Endodermal cell (in vitro differentiated cells): ENCODE measurements around the gene PTX3. TPM values are rescaled to one million over a fixed set of nuclear protein-coding genes. Genes with fewer than 3 reads are reported as not detected.

Experiments
- DNase-seq: peaks from one replicate; pipeline ENCODE4 v3.0.0-alpha.2; 2017
- H3K27ac ChIP-seq: 2 replicates; pipeline ENCODE4 v1.5.1; 2013; ENCODE audit warnings: mild to moderate bottlenecking, low read depth, low read length, moderate library complexity
- H3K27me3 ChIP-seq: 2 replicates; pipeline ENCODE4 v1.6.1; 2013; ENCODE audit warnings: mild to moderate bottlenecking, low read length, moderate library complexity; ENCODE audit not compliant: insufficient read depth, control insufficient read depth, poor library complexity, severe bottlenecking
- H3K36me3 ChIP-seq: 2 replicates; pipeline ENCODE4 v1.7.0; 2013; ENCODE audit warnings: mild to moderate bottlenecking, low read length, moderate library complexity; ENCODE audit not compliant: control insufficient read depth, insufficient read depth
- H3K4me1 ChIP-seq: one replicate; pipeline ENCODE4 v1.7.0; 2013; ENCODE audit warnings: low read length; ENCODE audit not compliant: control insufficient read depth, insufficient read depth
- H3K4me3 ChIP-seq: 2 replicates; pipeline ENCODE4 v1.5.1; 2013; ENCODE audit warnings: mild to moderate bottlenecking, low read length, moderate library complexity
- H3K9ac ChIP-seq: 2 replicates; pipeline ENCODE4 v1.6.1; 2013; ENCODE audit warnings: mild to moderate bottlenecking, low read length, moderate library complexity; ENCODE audit not compliant: poor library complexity, severe bottlenecking; ENCODE audit errors: extremely low read depth
- H3K9me3 ChIP-seq: 2 replicates; pipeline ENCODE4 v1.6.1; 2013; ENCODE audit warnings: mild to moderate bottlenecking, low read length, moderate library complexity; ENCODE audit not compliant: control insufficient read depth
- H3K27ac Mint-ChIP-seq: 2 replicates; pipeline ENCODE4 v1.8.0; 2020; ENCODE audit warnings: mixed read lengths
- H3K27me3 Mint-ChIP-seq: 2 replicates; pipeline ENCODE4 v1.8.0; 2021; ENCODE audit warnings: mild to moderate bottlenecking, mixed read lengths; ENCODE audit not compliant: insufficient read depth
- H3K36me3 Mint-ChIP-seq: 2 replicates; pipeline ENCODE4 v1.8.0; 2020; ENCODE audit warnings: low read depth, mixed read lengths
- H3K4me1 Mint-ChIP-seq: 2 replicates; pipeline ENCODE4 v1.8.0; 2020; ENCODE audit warnings: mixed read lengths
- H3K4me3 Mint-ChIP-seq: 2 replicates; pipeline ENCODE4 v1.8.0; 2020; ENCODE audit warnings: mild to moderate bottlenecking, moderate library complexity, mixed read lengths
- H3K9me3 Mint-ChIP-seq: 2 replicates; pipeline ENCODE4 v1.8.0; 2020; ENCODE audit warnings: mild to moderate bottlenecking, mixed read lengths
- CTCF ChIP-seq: fragments of 200-600 bp; sonication (generic); conservative IDR thresholded peaks from 2 replicates; pipeline ENCODE4 v1.5.0; 2021; ENCODE audit warnings: antibody characterized with exemption, mild to moderate bottlenecking
- WGBS, 2 experiments: methylation state at CpG; one replicate each; pipeline versions ENCODE4 v1.1.5 to v1.1.7; 2013; ENCODE audit warnings: missing lambda C conversion rate in 2 of 2, mixed read lengths in 1 of 2; ENCODE audit not compliant: insufficient coverage in 1 of 2, insufficient read length in 1 of 2; 5-methylcytosine and 5-hydroxymethylcytosine counted together
- total RNA-seq, 2 donors: library from RNA; stranded (reverse); fragmentation: NEBNext Ultra II Directional in 1 of 2; extraction: Animal tissue kit (Norgen Biotek cat#: 25700) in 1 of 2; gene quantifications; 2 replicates in 1 of 2; 3 replicates in 1 of 2; pipeline ENCODE4 v1.2.1, GENCODE V29; 2021

PTX3 gene
- total RNA-seq, 2 donors from 2014 or later: 0.13 to 0.51 TPM

- no peak overlapping the region for H3K27ac ChIP-seq
- H3K9me3 Mint-ChIP-seq: peaks cover 14% of the 10 kb centered on the region
Observed at GRCh38 chr3:157423337-157423736, 13.3 kb upstream of the PTX3 start.

DNA sequence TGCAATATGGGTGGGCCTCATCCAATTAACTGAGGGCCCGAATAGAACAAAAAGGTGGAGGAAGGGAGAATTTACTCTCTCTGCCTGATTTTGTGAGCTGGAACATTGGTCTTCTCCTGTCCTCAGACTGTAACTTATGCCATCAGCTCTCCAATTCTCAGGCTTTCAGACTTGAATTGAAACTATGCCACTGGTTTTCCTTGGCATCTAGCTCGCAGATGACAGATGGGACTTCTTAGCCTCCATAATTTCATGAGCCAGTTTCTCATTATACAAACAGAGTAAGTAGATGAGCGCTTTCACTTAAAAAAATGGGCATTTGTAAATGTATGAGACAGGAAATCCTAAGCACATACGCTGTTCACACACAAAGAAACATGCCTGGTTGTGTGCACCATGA, 8.7 kb upstream of the PTX3 start:
- H3K4me1 Mint-ChIP-seq: no peaks in the 10 kb centered on the region

More at GRCh38 chr3:157423337-157423736, 13.3 kb upstream of the PTX3 start:
- no peak overlapping the region for H3K9ac ChIP-seq
- no peaks in the 10 kb centered on the region for H3K27me3 ChIP-seq
- H3K4me1 Mint-ChIP-seq: no peaks in the 10 kb centered on the region
- no peak for TF ChIP-seq CTCF
- no peaks in the 10 kb centered on the region for H3K27me3 Mint-ChIP-seq
- H3K36me3 ChIP-seq: no peaks in the 10 kb centered on the region
- no peak overlapping the region for H3K4me3 Mint-ChIP-seq
- peaks cover 3% of the 10 kb centered on the region for H3K36me3 Mint-ChIP-seq
- H3K9me3 ChIP-seq: no peaks in the 10 kb centered on the region
- no peak for DNase-seq
- no peak overlapping the region for H3K4me3 ChIP-seq
- no peak overlapping the region for H3K27ac Mint-ChIP-seq
- H3K4me1 ChIP-seq: no peaks in the 10 kb centered on the region

GRCh38 chr3:157428853-157429252, 7.8 kb upstream of the PTX3 start:
- no peaks in the 10 kb centered on the region for H3K4me1 Mint-ChIP-seq
- DNase-seq: no peak
- no peak overlapping the region for H3K9ac ChIP-seq
- no peaks in the 10 kb centered on the region for H3K27me3 ChIP-seq
- no peak overlapping the region for H3K27ac Mint-ChIP-seq
- H3K27ac ChIP-seq: no peak overlapping the region
- no peaks in the 10 kb centered on the region for H3K36me3 ChIP-seq
- peaks cover 13% of the 10 kb centered on the region for H3K9me3 Mint-ChIP-seq
- no peak for TF ChIP-seq CTCF
- H3K4me3 Mint-ChIP-seq: no peak overlapping the region
- H3K9me3 ChIP-seq: no peaks in the 10 kb centered on the region
- no peaks in the 10 kb centered on the region for H3K4me1 ChIP-seq
- H3K4me3 ChIP-seq: no peak overlapping the region
- H3K27me3 Mint-ChIP-seq: no peaks in the 10 kb centered on the region
- 100% methylated on average over 1 of the region's 1 CpG; no CpG with 5 or more reads in 1 of the 2 experiments for WGBS, 2 experiments
- peaks cover 3% of the 10 kb centered on the region for H3K36me3 Mint-ChIP-seq

More for the DNA sequence above, 8.7 kb upstream of the PTX3 start:
- WGBS, 2 experiments: 70 to 71% methylated on average over 4 of the region's 4 CpGs
- Mint-ChIP-seq H3K27ac (no peak overlapping the region), H3K9me3 (peaks cover 14% of the 10 kb centered on the region), H3K27me3 (no peaks in the 10 kb centered on the region), H3K4me3 (no peak overlapping the region), H3K36me3 (peaks cover 3% of the 10 kb centered on the region)
- no peaks in the 10 kb centered on the region for H3K9me3 ChIP-seq
- no peak overlapping the region for H3K9ac ChIP-seq
- DNase-seq: no peak
- no peak overlapping the region for H3K27ac ChIP-seq
- H3K4me3 ChIP-seq: no peak overlapping the region
- no peaks in the 10 kb centered on the region for H3K4me1 ChIP-seq
- H3K36me3 ChIP-seq: no peaks in the 10 kb centered on the region
- H3K27me3 ChIP-seq: no peaks in the 10 kb centered on the region
- no peak for TF ChIP-seq CTCF
